Measurements from ENCODE around the gene REG4. TPM values are rescaled to one million over a fixed set of nuclear protein-coding genes. Genes with fewer than 3 reads are reported as not detected.

The REG4 gene
- total and polyA plus RNA-seq, 4 donors = 0.08 TPM; not detected in 3

GRCh38 chr1:119778359-119778758 is 32.9 kb downstream of the REG4 start:
- 77 to 93% methylated on average over 6 of the region's 6 CpGs for WGBS, 2 donors
- H3K4me1 ChIP-seq (ENCODE audit: control insufficient read depth in 5 of 5, insufficient read depth in 5 of 5, low read length in 5 of 5) = peaks cover 2 to 47% (median 23%) of the 10 kb centered on the region in 5 donors
- H3K4me3 ChIP-seq = no peak overlapping the region
- no peak overlapping the region for H3K9ac ChIP-seq (ENCODE audit: insufficient read depth in 1 of 2, low read length in 2 of 2)
- TF ChIP-seq CTCF (IDR thresholded peaks at IDR 0.05; ENCODE audit: control extremely low read depth, extremely low read depth) = no peak
- DNase-seq (no peak), ATAC-seq (ENCODE audit: insufficient read depth, low FRiP score) (no peak)
- no peaks in the 10 kb centered on the region for H3K9me3 ChIP-seq (ENCODE audit: control insufficient read depth in 4 of 4, insufficient read depth in 3 of 4, low read length in 3 of 4)
- no peak overlapping the region for H3K27ac ChIP-seq (ENCODE audit: low read depth in 1 of 2, low read length in 1 of 2)
- no peaks in the 10 kb centered on the region for H3K36me3 ChIP-seq (ENCODE audit: control insufficient read depth in 4 of 4, insufficient read depth in 4 of 4, low read length in 4 of 4)
- H3K27me3 ChIP-seq (ENCODE audit: control insufficient read depth in 3 of 3, insufficient read depth in 3 of 3, low read length in 2 of 3) = no peaks in the 10 kb centered on the region

- WGBS, 2 donors = 71 to 88% methylated on average over 7 of the region's 7 CpGs
- Histone ChIP-seq H3K9me3 (ENCODE audit: control insufficient read depth in 4 of 4, insufficient read depth in 3 of 4, low read length in 3 of 4) (no peaks in the 10 kb centered on the region), H3K27me3 (ENCODE audit: control insufficient read depth in 3 of 3, insufficient read depth in 3 of 3, low read length in 2 of 3) (no peaks in the 10 kb centered on the region), H3K36me3 (ENCODE audit: control insufficient read depth in 4 of 4, insufficient read depth in 4 of 4, low read length in 4 of 4) (no peaks in the 10 kb centered on the region), H3K4me1 (ENCODE audit: control insufficient read depth in 5 of 5, insufficient read depth in 5 of 5, low read length in 5 of 5) (peaks cover 0 to 47% (median 21%) of the 10 kb centered on the region in 5 donors), H3K9ac (ENCODE audit: insufficient read depth in 1 of 2, low read length in 2 of 2) (no peak overlapping the region), H3K27ac (ENCODE audit: low read depth in 1 of 2, low read length in 1 of 2) (no peak overlapping the region), H3K4me3 (no peak overlapping the region)
- ATAC-seq (ENCODE audit: insufficient read depth, low FRiP score) (no peak), DNase-seq (peak in 2 of 3 donors; percentile 38 to 56)
- TF ChIP-seq CTCF (IDR thresholded peaks at IDR 0.05; ENCODE audit: control extremely low read depth, extremely low read depth) = no peak
Measured at GRCh38 chr1:119774746-119775490, 36.3 kb downstream of the REG4 start.

GRCh38 chr1:119773711-119774241 is 37.5 kb downstream of the REG4 start:
- H3K9ac ChIP-seq (ENCODE audit: insufficient read depth in 1 of 2, low read length in 2 of 2) = no peak overlapping the region
- H3K9me3 ChIP-seq (ENCODE audit: control insufficient read depth in 4 of 4, insufficient read depth in 3 of 4, low read length in 3 of 4) = no peaks in the 10 kb centered on the region
- 58 to 77% methylated on average over 3 of the region's 3 CpGs for WGBS, 2 donors
- DNase-seq = peak; percentile 20 to 74 (median 71)
- H3K27ac ChIP-seq (ENCODE audit: low read depth in 1 of 2, low read length in 1 of 2) = no peak overlapping the region
- no peak overlapping the region for H3K4me3 ChIP-seq
- no peaks in the 10 kb centered on the region for H3K27me3 ChIP-seq (ENCODE audit: control insufficient read depth in 3 of 3, insufficient read depth in 3 of 3, low read length in 2 of 3)
- H3K4me1 ChIP-seq (ENCODE audit: control insufficient read depth in 5 of 5, insufficient read depth in 5 of 5, low read length in 5 of 5) = peaks cover 0 to 39% (median 18%) of the 10 kb centered on the region in 5 donors
- H3K36me3 ChIP-seq (ENCODE audit: control insufficient read depth in 4 of 4, insufficient read depth in 4 of 4, low read length in 4 of 4) = no peaks in the 10 kb centered on the region
- no peak for ATAC-seq (ENCODE audit: insufficient read depth, low FRiP score)
- TF ChIP-seq CTCF (IDR thresholded peaks at IDR 0.05; ENCODE audit: control extremely low read depth, extremely low read depth) = no peak

Data from lung (tissue), 12 donors.